ENCODE measurements around the gene STK24. TPM values are rescaled to one million over a fixed set of nuclear protein-coding genes. Genes with fewer than 3 reads are reported as not detected.

The STK24 gene
- total and polyA plus RNA-seq, 4 donors = 42.7 to 56.1 (median 52.2) TPM

GRCh38 chr13:98474292-98474691 lies 102.6 kb downstream of the STK24 start:
- no peaks in the 10 kb centered on the region for H3K27me3 ChIP-seq (ENCODE audit: control insufficient read depth, insufficient read depth, low read length)
- H3K27ac ChIP-seq (ENCODE audit: low read depth, low read length) = no peak overlapping the region
- no peaks in the 10 kb centered on the region for H3K9me3 ChIP-seq (ENCODE audit: control insufficient read depth, insufficient read depth, low read length)
- peaks cover 25% of the 10 kb centered on the region for H3K36me3 ChIP-seq (ENCODE audit: control insufficient read depth, insufficient read depth, low read length)
- H3K4me1 ChIP-seq (ENCODE audit: control insufficient read depth, insufficient read depth, low read length) = peaks cover 36% of the 10 kb centered on the region
- 77% methylated on average over 7 of the region's 10 CpGs for WGBS (ENCODE audit: insufficient coverage)
- no peak for DNase-seq (ENCODE audit: low read depth in 4 of 6, low spot score in 6 of 6)
- H3K4me3 ChIP-seq (ENCODE audit: low read depth, low read length) = no peak overlapping the region

- DNase-seq (ENCODE audit: low read depth in 4 of 6, low spot score in 6 of 6) = no peak
- no peak overlapping the region for H3K4me3 ChIP-seq (ENCODE audit: low read depth, low read length)
- peaks cover 30% of the 10 kb centered on the region for H3K36me3 ChIP-seq (ENCODE audit: control insufficient read depth, insufficient read depth, low read length)
- peaks cover 39% of the 10 kb centered on the region for H3K4me1 ChIP-seq (ENCODE audit: control insufficient read depth, insufficient read depth, low read length)
- WGBS (ENCODE audit: insufficient coverage) = 92% methylated on average over 7 of the region's 7 CpGs
- H3K27ac ChIP-seq (ENCODE audit: low read depth, low read length) = no peak overlapping the region
- no peaks in the 10 kb centered on the region for H3K9me3 ChIP-seq (ENCODE audit: control insufficient read depth, insufficient read depth, low read length)
- no peaks in the 10 kb centered on the region for H3K27me3 ChIP-seq (ENCODE audit: control insufficient read depth, insufficient read depth, low read length)
Observed at GRCh38 chr13:98473788-98474144, 103.1 kb downstream of the STK24 start.

- Histone ChIP-seq H3K4me1 (ENCODE audit: control insufficient read depth, insufficient read depth, low read length) (peaks cover 37% of the 10 kb centered on the region), H3K36me3 (ENCODE audit: control insufficient read depth, insufficient read depth, low read length) (peaks cover 30% of the 10 kb centered on the region), H3K9me3 (ENCODE audit: control insufficient read depth, insufficient read depth, low read length) (no peaks in the 10 kb centered on the region), H3K4me3 (ENCODE audit: low read depth, low read length) (no peak overlapping the region), H3K27me3 (ENCODE audit: control insufficient read depth, insufficient read depth, low read length) (no peaks in the 10 kb centered on the region), H3K27ac (ENCODE audit: low read depth, low read length) (no peak overlapping the region)
- 93% methylated on average over 3 of the region's 5 CpGs for WGBS (ENCODE audit: insufficient coverage)
- no peak for DNase-seq (ENCODE audit: low read depth in 4 of 6, low spot score in 6 of 6)
Observed at GRCh38 chr13:98473135-98473787, 103.6 kb downstream of the STK24 start.

GRCh38 chr13:98471934-98472333 lies 105.0 kb downstream of the STK24 start:
- 88% methylated on average over 8 of the region's 10 CpGs for WGBS (ENCODE audit: insufficient coverage)
- DNase-seq (ENCODE audit: low read depth in 4 of 6, low spot score in 6 of 6) = no peak
- Histone ChIP-seq H3K9me3 (ENCODE audit: control insufficient read depth, insufficient read depth, low read length) (no peaks in the 10 kb centered on the region), H3K4me1 (ENCODE audit: control insufficient read depth, insufficient read depth, low read length) (peaks cover 34% of the 10 kb centered on the region), H3K27ac (ENCODE audit: low read depth, low read length) (no peak overlapping the region), H3K4me3 (ENCODE audit: low read depth, low read length) (no peak overlapping the region), H3K36me3 (ENCODE audit: control insufficient read depth, insufficient read depth, low read length) (peaks cover 30% of the 10 kb centered on the region), H3K27me3 (ENCODE audit: control insufficient read depth, insufficient read depth, low read length) (no peaks in the 10 kb centered on the region)

- no peak overlapping the region for H3K4me3 ChIP-seq (ENCODE audit: low read depth, low read length)
- H3K9me3 ChIP-seq (ENCODE audit: control insufficient read depth, insufficient read depth, low read length) = no peaks in the 10 kb centered on the region
- peaks cover 27% of the 10 kb centered on the region for H3K36me3 ChIP-seq (ENCODE audit: control insufficient read depth, insufficient read depth, low read length)
- peaks cover 24% of the 10 kb centered on the region for H3K4me1 ChIP-seq (ENCODE audit: control insufficient read depth, insufficient read depth, low read length)
- 94% methylated on average over 5 of the region's 6 CpGs for WGBS (ENCODE audit: insufficient coverage)
- H3K27ac ChIP-seq (ENCODE audit: low read depth, low read length) = no peak overlapping the region
- H3K27me3 ChIP-seq (ENCODE audit: control insufficient read depth, insufficient read depth, low read length) = no peaks in the 10 kb centered on the region
- DNase-seq (ENCODE audit: low read depth in 4 of 6, low spot score in 6 of 6) = no peak
Observed at GRCh38 chr13:98470920-98471319, 106.0 kb downstream of the STK24 start.

- WGBS (ENCODE audit: insufficient coverage) = 82% methylated on average over 17 of the region's 20 CpGs
- no peak overlapping the region for H3K27ac ChIP-seq (ENCODE audit: low read depth, low read length)
- no peak for DNase-seq (ENCODE audit: low read depth in 4 of 6, low spot score in 6 of 6)
- no peaks in the 10 kb centered on the region for H3K9me3 ChIP-seq (ENCODE audit: control insufficient read depth, insufficient read depth, low read length)
- H3K36me3 ChIP-seq (ENCODE audit: control insufficient read depth, insufficient read depth, low read length) = peaks cover 21% of the 10 kb centered on the region
- H3K27me3 ChIP-seq (ENCODE audit: control insufficient read depth, insufficient read depth, low read length) = no peaks in the 10 kb centered on the region
- H3K4me3 ChIP-seq (ENCODE audit: low read depth, low read length) = no peak overlapping the region
- H3K4me1 ChIP-seq (ENCODE audit: control insufficient read depth, insufficient read depth, low read length) = peaks cover 16% of the 10 kb centered on the region
Observed at GRCh38 chr13:98468929-98469328, 108.0 kb downstream of the STK24 start.

GRCh38 chr13:98468361-98468760 lies 108.5 kb downstream of the STK24 start:
- peak overlapping the region; percentile 7 for H3K27ac ChIP-seq (ENCODE audit: low read depth, low read length)
- no peak for DNase-seq (ENCODE audit: low read depth in 4 of 6, low spot score in 6 of 6)
- peaks cover 22% of the 10 kb centered on the region for H3K4me1 ChIP-seq (ENCODE audit: control insufficient read depth, insufficient read depth, low read length)
- WGBS (ENCODE audit: insufficient coverage) = 83% methylated on average over 1 of the region's 3 CpGs
- H3K36me3 ChIP-seq (ENCODE audit: control insufficient read depth, insufficient read depth, low read length) = peaks cover 24% of the 10 kb centered on the region
- H3K27me3 ChIP-seq (ENCODE audit: control insufficient read depth, insufficient read depth, low read length) = no peaks in the 10 kb centered on the region
- no peak overlapping the region for H3K4me3 ChIP-seq (ENCODE audit: low read depth, low read length)
- no peaks in the 10 kb centered on the region for H3K9me3 ChIP-seq (ENCODE audit: control insufficient read depth, insufficient read depth, low read length)

- Histone ChIP-seq H3K4me3 (ENCODE audit: low read depth, low read length) (no peak overlapping the region), H3K27me3 (ENCODE audit: control insufficient read depth, insufficient read depth, low read length) (no peaks in the 10 kb centered on the region), H3K36me3 (ENCODE audit: control insufficient read depth, insufficient read depth, low read length) (peaks cover 28% of the 10 kb centered on the region), H3K9me3 (ENCODE audit: control insufficient read depth, insufficient read depth, low read length) (no peaks in the 10 kb centered on the region), H3K4me1 (ENCODE audit: control insufficient read depth, insufficient read depth, low read length) (peaks cover 24% of the 10 kb centered on the region), H3K27ac (ENCODE audit: low read depth, low read length) (no peak overlapping the region)
- 87% methylated on average over 9 of the region's 13 CpGs for WGBS (ENCODE audit: insufficient coverage)
- DNase-seq (ENCODE audit: low read depth in 4 of 6, low spot score in 6 of 6) = no peak
Observed at GRCh38 chr13:98467263-98467985, 109.5 kb downstream of the STK24 start.

GRCh38 chr13:98466634-98467236 lies 110.2 kb downstream of the STK24 start:
- Histone ChIP-seq H3K27ac (ENCODE audit: low read depth, low read length) (no peak overlapping the region), H3K36me3 (ENCODE audit: control insufficient read depth, insufficient read depth, low read length) (peaks cover 30% of the 10 kb centered on the region), H3K9me3 (ENCODE audit: control insufficient read depth, insufficient read depth, low read length) (no peaks in the 10 kb centered on the region), H3K4me3 (ENCODE audit: low read depth, low read length) (no peak overlapping the region), H3K4me1 (ENCODE audit: control insufficient read depth, insufficient read depth, low read length) (peaks cover 28% of the 10 kb centered on the region), H3K27me3 (ENCODE audit: control insufficient read depth, insufficient read depth, low read length) (no peaks in the 10 kb centered on the region)
- WGBS (ENCODE audit: insufficient coverage) = 59% methylated on average over 8 of the region's 11 CpGs
- peak in 1 of 6 donors; percentile 48 for DNase-seq (ENCODE audit: low read depth in 4 of 6, low spot score in 6 of 6)

All from spinal cord (tissue), 10 donors.